OCI-LY1 (cell line): ENCODE measurements around the gene LZTFL1.

Experiments used
- H2AFZ ChIP-seq: fragments of 200-600 bp; sonication (generic), shearing (Covaris generic); 2 replicates; pipeline ENCODE4 v1.6.0; 2014; ENCODE audit warnings: antibody characterized with exemption, mild to moderate bottlenecking, low read length
- H3F3A ChIP-seq: fragments of 200-600 bp; sonication (generic), shearing (Covaris generic); 2 replicates; pipeline ENCODE4 v1.6.0; 2014; ENCODE audit warnings: mild to moderate bottlenecking, antibody characterized with exemption, low read length, moderate library complexity; ENCODE audit not compliant: insufficient read depth
- H3K27ac ChIP-seq: fragments of 200-600 bp; sonication (generic); 2 replicates; pipeline ENCODE4 v1.5.1; 2014; ENCODE audit warnings: low read length, mixed run types, mild to moderate bottlenecking, low read depth; ENCODE audit not compliant: poor library complexity, severe bottlenecking
- H3K27me3 ChIP-seq: fragments of 200-600 bp; sonication (generic); 2 replicates; pipeline ENCODE4 v1.6.0; 2014; ENCODE audit warnings: antibody characterized with exemption, mild to moderate bottlenecking, low read length, moderate library complexity; ENCODE audit not compliant: insufficient read depth
- H3K36me3 ChIP-seq: fragments of 200-600 bp; sonication (generic); 2 replicates; pipeline ENCODE4 v1.6.1; 2014; ENCODE audit warnings: mild to moderate bottlenecking, antibody characterized with exemption, low read length, moderate library complexity, mixed read lengths; ENCODE audit not compliant: insufficient read depth
- H3K4me1 ChIP-seq: fragments of 200-600 bp; sonication (generic); 2 replicates; pipeline ENCODE4 v1.5.1; 2014; ENCODE audit warnings: mild to moderate bottlenecking, low read length, moderate library complexity; ENCODE audit not compliant: insufficient read depth, severe bottlenecking
- H3K4me2 ChIP-seq: fragments of 200-600 bp; sonication (generic), shearing (Covaris generic); 2 replicates; pipeline ENCODE4 v1.6.1; 2014; ENCODE audit warnings: low read length
- H3K4me3 ChIP-seq: fragments of 200-600 bp; sonication (generic); 2 replicates; pipeline ENCODE4 v1.5.1; 2014; ENCODE audit warnings: low read length, low read depth, mild to moderate bottlenecking, mixed read lengths; ENCODE audit not compliant: poor library complexity, severe bottlenecking
- H3K79me2 ChIP-seq: fragments of 200-600 bp; shearing (Covaris generic); 2 replicates; pipeline ENCODE4 v1.6.1; 2016; ENCODE audit warnings: mixed run types, low read length, mixed read lengths; ENCODE audit not compliant: insufficient read depth
- H3K9ac ChIP-seq: fragments of 200-600 bp; sonication (generic), shearing (Covaris generic); 2 replicates; pipeline ENCODE4 v1.6.1; 2014; ENCODE audit warnings: mild to moderate bottlenecking, low read length, mixed read lengths
- H3K9me2 ChIP-seq: fragments of 200-600 bp; sonication (generic), shearing (Covaris generic); 2 replicates; pipeline ENCODE4 v1.6.1; 2014; ENCODE audit warnings: low read depth, mild to moderate bottlenecking, low read length, mixed read lengths
- H3K9me3 ChIP-seq: fragments of 200-600 bp; shearing (Covaris generic); 2 replicates; pipeline ENCODE4 v1.6.1; 2014; ENCODE audit warnings: low read length, mixed read lengths
- H4K20me1 ChIP-seq: fragments of 200-600 bp; sonication (generic), shearing (Covaris generic); 2 replicates; pipeline ENCODE4 v1.6.0; 2016; ENCODE audit warnings: mild to moderate bottlenecking, low read length; ENCODE audit not compliant: insufficient read depth
- CTCF ChIP-seq: fragments of 200-600 bp; sonication (generic), shearing (Covaris generic); IDR thresholded peaks from 2 replicates; pipeline ENCODE4 v1.5.1; 2017; ENCODE audit warnings: mild to moderate bottlenecking, antibody characterized with exemption, low read length, moderate library complexity, mixed read lengths
- EZH2 ChIP-seq: fragments of 200-600 bp; sonication (generic), shearing (Covaris generic); IDR thresholded peaks from 2 replicates; pipeline ENCODE4 v1.8.0; 2017; ENCODE audit warnings: borderline replicate concordance, mixed run types, mild to moderate bottlenecking, antibody characterized with exemption, low read length, moderate library complexity, mixed read lengths

The LZTFL1 gene

GRCh38 chr3:45807133-45807532 lies 34.8 kb downstream of the LZTFL1 start:
- TF ChIP-seq CTCF (no peak), EZH2 (no peak)
- H3K4me1 ChIP-seq, result no peaks in the 10 kb centered on the region
- no peaks in the 10 kb centered on the region for H3F3A ChIP-seq
- no peaks in the 10 kb centered on the region for H3K9me2 ChIP-seq
- H3K27me3 ChIP-seq, result no peaks in the 10 kb centered on the region; the same call in 1 of the 2 replicates
- no peak overlapping the region for H3K4me2 ChIP-seq
- H3K9me3 ChIP-seq, result 0 out of 2 replicates have a peak, but pooled peaks cover 2% of the 10 kb centered on the region
- H3K9ac ChIP-seq, result no peak overlapping the region
- no peaks in the 10 kb centered on the region for H3K79me2 ChIP-seq
- H3K36me3 ChIP-seq, result no peaks in the 10 kb centered on the region
- H3K4me3 ChIP-seq, result no peak overlapping the region
- H3K27ac ChIP-seq, result no peak overlapping the region
- H4K20me1 ChIP-seq, result no peaks in the 10 kb centered on the region
- no peak overlapping the region for H2AFZ ChIP-seq

GRCh38 chr3:45806072-45806471 lies 35.8 kb downstream of the LZTFL1 start:
- Histone ChIP-seq H3K4me2 (no peak overlapping the region), H3K79me2 (no peaks in the 10 kb centered on the region), H3K27ac (no peak overlapping the region), H3F3A (no peaks in the 10 kb centered on the region), H3K9me3 (0 out of 2 replicates have a peak, but pooled peaks cover 2% of the 10 kb centered on the region), H3K4me3 (no peak overlapping the region), H3K9ac (no peak overlapping the region), H3K36me3 (no peaks in the 10 kb centered on the region), H3K27me3 (no peaks in the 10 kb centered on the region; the same call in 1 of the 2 replicates), H3K4me1 (no peaks in the 10 kb centered on the region), H3K9me2 (no peaks in the 10 kb centered on the region), H4K20me1 (no peaks in the 10 kb centered on the region), H2AFZ (no peak overlapping the region)
- TF ChIP-seq CTCF (no peak), EZH2 (no peak)

- H2AFZ ChIP-seq, result no peak overlapping the region
Measured at GRCh38 chr3:45803252-45803935, 38.5 kb downstream of the LZTFL1 start.

More at GRCh38 chr3:45803252-45803935, 38.5 kb downstream of the LZTFL1 start:
- no peaks in the 10 kb centered on the region for H3K4me1 ChIP-seq
- no peak overlapping the region for H3K4me3 ChIP-seq
- no peaks in the 10 kb centered on the region for H3K79me2 ChIP-seq
- H3K9me2 ChIP-seq, result no peaks in the 10 kb centered on the region
- no peak overlapping the region for H3K9ac ChIP-seq
- H3K9me3 ChIP-seq, result 0 out of 2 replicates have a peak, but pooled peaks cover 2% of the 10 kb centered on the region
- TF ChIP-seq CTCF, result no peak
- no peak for TF ChIP-seq EZH2
- H3K27ac ChIP-seq, result no peak overlapping the region
- H3F3A ChIP-seq, result no peaks in the 10 kb centered on the region
- H3K4me2 ChIP-seq, result no peak overlapping the region
- H3K36me3 ChIP-seq, result no peaks in the 10 kb centered on the region
- no peaks in the 10 kb centered on the region for H4K20me1 ChIP-seq
- H3K27me3 ChIP-seq, result no peaks in the 10 kb centered on the region; the same call in 1 of the 2 replicates
